Measurements from ENCODE around the gene TTC3. TPM values are rescaled to one million over a fixed set of nuclear protein-coding genes. Genes with fewer than 3 reads are reported as not detected.

Gene TTC3
- total and polyA plus RNA-seq, 2 experiments from 2014 or later, result 87.7 to 170 TPM

DNA sequence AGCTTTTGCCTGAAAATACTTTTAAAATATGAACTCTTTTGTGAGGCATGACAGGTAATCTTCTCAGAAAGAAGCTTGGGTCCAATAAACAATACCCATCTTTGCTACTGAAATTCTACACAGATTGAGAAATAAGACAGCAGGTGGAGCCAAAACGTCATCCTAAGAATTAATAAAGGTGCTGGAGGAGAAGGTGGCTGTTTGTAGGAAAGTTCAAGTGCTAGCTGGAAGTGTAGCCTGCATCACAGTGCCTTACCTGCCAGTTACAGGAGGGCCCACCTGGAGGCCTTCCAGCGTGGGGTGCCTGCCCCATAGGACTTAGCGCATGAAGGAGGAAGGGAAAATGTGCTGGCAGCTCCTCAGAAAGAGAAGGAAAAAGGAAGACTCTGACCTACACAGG is 93.7 kb downstream of the TTC3 start:
- Histone ChIP-seq H3K4me1 (ENCODE audit: low read depth) (no peaks in the 10 kb centered on the region), H3K4me3 (no peak overlapping the region), H3K27ac (no peak overlapping the region), H3K9me3 (ENCODE audit: low read depth) (no peaks in the 10 kb centered on the region), H3K36me3 (peaks cover 53% of the 10 kb centered on the region), H3K27me3 (no peaks in the 10 kb centered on the region)
- peak; percentile 12 to 20 for DNase-seq (ENCODE audit: low read depth in 1 of 2, low spot score in 1 of 2)
- no peak for TF ChIP-seq CTCF (IDR thresholded peaks at IDR 0.05; ENCODE audit: low read depth, low read length)

DNA sequence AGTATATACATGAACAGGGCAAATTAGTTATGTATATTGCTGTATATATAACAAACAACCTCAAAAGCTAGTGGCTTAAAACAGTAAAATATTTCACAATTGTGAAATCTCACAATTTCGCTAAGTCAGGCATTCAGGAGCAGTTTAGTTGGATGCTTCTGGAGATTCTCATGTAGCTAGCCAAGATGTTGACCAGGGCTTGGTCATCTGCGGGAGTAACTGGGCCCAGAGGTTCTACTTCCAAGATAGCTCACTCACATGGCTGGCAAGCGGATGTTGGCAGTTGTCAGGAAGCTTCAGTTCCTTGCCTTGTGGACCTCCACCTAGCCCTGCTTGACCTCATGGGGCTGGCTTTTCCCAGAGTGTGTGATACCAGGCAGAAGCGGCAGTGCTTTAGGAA is 95.6 kb downstream of the TTC3 start:
- no peak overlapping the region for H3K4me3 ChIP-seq
- H3K27ac ChIP-seq, result no peak overlapping the region
- peaks cover 49% of the 10 kb centered on the region for H3K36me3 ChIP-seq
- TF ChIP-seq CTCF (IDR thresholded peaks at IDR 0.05; ENCODE audit: low read depth, low read length), result no peak
- H3K9me3 ChIP-seq (ENCODE audit: low read depth), result no peaks in the 10 kb centered on the region
- no peaks in the 10 kb centered on the region for H3K27me3 ChIP-seq
- no peak for DNase-seq (ENCODE audit: low read depth in 1 of 2, low spot score in 1 of 2)
- H3K4me1 ChIP-seq (ENCODE audit: low read depth), result no peaks in the 10 kb centered on the region

GRCh38 chr21:37172646-37173045 is 99.6 kb downstream of the TTC3 start:
- no peak overlapping the region for H3K27ac ChIP-seq
- TF ChIP-seq CTCF (IDR thresholded peaks at IDR 0.05; ENCODE audit: low read depth, low read length), result no peak
- H3K9me3 ChIP-seq (ENCODE audit: low read depth), result no peaks in the 10 kb centered on the region
- H3K36me3 ChIP-seq, result peaks cover 46% of the 10 kb centered on the region
- peak in 1 of 2 donors; percentile 2 for DNase-seq (ENCODE audit: low read depth in 1 of 2, low spot score in 1 of 2)
- no peaks in the 10 kb centered on the region for H3K4me1 ChIP-seq (ENCODE audit: low read depth)
- H3K4me3 ChIP-seq, result no peak overlapping the region
- no peaks in the 10 kb centered on the region for H3K27me3 ChIP-seq

GRCh38 chr21:37176716-37177115 is 103.7 kb downstream of the TTC3 start:
- H3K36me3 ChIP-seq, result peaks cover 36% of the 10 kb centered on the region
- H3K27me3 ChIP-seq, result no peaks in the 10 kb centered on the region
- no peaks in the 10 kb centered on the region for H3K4me1 ChIP-seq (ENCODE audit: low read depth)
- no peaks in the 10 kb centered on the region for H3K9me3 ChIP-seq (ENCODE audit: low read depth)
- H3K4me3 ChIP-seq, result no peak overlapping the region
- no peak for TF ChIP-seq CTCF (IDR thresholded peaks at IDR 0.05; ENCODE audit: low read depth, low read length)
- no peak for DNase-seq (ENCODE audit: low read depth in 1 of 2, low spot score in 1 of 2)
- H3K27ac ChIP-seq, result no peak overlapping the region

GRCh38 chr21:37181059-37181458 is 108.0 kb downstream of the TTC3 start:
- TF ChIP-seq CTCF (IDR thresholded peaks at IDR 0.05; ENCODE audit: low read depth, low read length), result no peak

DNA sequence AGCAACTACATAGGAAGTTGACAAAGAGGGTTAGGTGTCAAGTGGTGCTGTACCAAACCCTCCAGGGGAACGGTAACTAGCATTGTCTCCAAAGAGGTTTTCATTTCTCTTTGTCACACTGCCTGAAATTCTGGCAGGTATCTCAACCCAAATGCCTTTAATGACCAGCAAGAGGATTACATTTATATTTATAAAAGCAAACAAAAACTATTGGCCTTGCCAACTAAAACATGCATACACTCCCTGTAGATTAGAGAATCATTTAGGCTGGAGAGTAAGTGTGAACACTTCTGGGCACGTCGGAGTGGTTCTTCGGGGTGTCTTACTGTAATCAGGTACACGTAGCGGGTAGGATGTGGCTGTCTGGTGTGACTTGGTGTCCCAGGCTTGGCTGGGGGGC is 109.2 kb downstream of the TTC3 start:
- peaks cover 27% of the 10 kb centered on the region for H3K36me3 ChIP-seq
- no peak overlapping the region for H3K4me3 ChIP-seq
- no peaks in the 10 kb centered on the region for H3K9me3 ChIP-seq (ENCODE audit: low read depth)
- no peak for TF ChIP-seq CTCF (IDR thresholded peaks at IDR 0.05; ENCODE audit: low read depth, low read length)
- no peaks in the 10 kb centered on the region for H3K4me1 ChIP-seq (ENCODE audit: low read depth)
- no peak overlapping the region for H3K27ac ChIP-seq
- no peak for DNase-seq (ENCODE audit: low read depth in 1 of 2, low spot score in 1 of 2)
- no peaks in the 10 kb centered on the region for H3K27me3 ChIP-seq

More at GRCh38 chr21:37181059-37181458, 108.0 kb downstream of the TTC3 start:
- Histone ChIP-seq H3K27me3 (no peaks in the 10 kb centered on the region), H3K27ac (no peak overlapping the region), H3K36me3 (peaks cover 26% of the 10 kb centered on the region), H3K9me3 (ENCODE audit: low read depth) (no peaks in the 10 kb centered on the region), H3K4me1 (ENCODE audit: low read depth) (no peaks in the 10 kb centered on the region), H3K4me3 (no peak overlapping the region)
- no peak for DNase-seq (ENCODE audit: low read depth in 1 of 2, low spot score in 1 of 2)
